OCI-LY3 (cell line): ENCODE measurements around the gene LILRB3.

ENCODE experiments used
- CTCF ChIP-seq: fragments of 200-600, 300-600 bp; sonication (generic); IDR thresholded peaks from 2 replicates; pipeline ENCODE4 v1.5.1; 2014; ENCODE audit warnings: antibody characterized with exemption, low read length, low read depth
- EZH2phosphoT487 ChIP-seq: fragments of 200-600 bp; shearing (Covaris generic); IDR thresholded peaks from 2 replicates; pipeline ENCODE4 v1.6.1; 2018; ENCODE audit warnings: antibody characterized with exemption, mixed run types, low read depth

- TF ChIP-seq CTCF = no peak
- no peak for TF ChIP-seq EZH2phosphoT487
Measured at GRCh38 chr19:54173951-54174834, 48.6 kb downstream of the LILRB3 start.
